DMS79 treated with DMSO at 0.1 percent for 48 hours (cell line): Measurements from ENCODE around the gene NMNAT2.

Experiments used
- DNase-seq: peaks from one replicate; lab custom pipeline; 2025; lab: John Stamatoyannopoulos, UW

The NMNAT2 gene

GRCh38 chr1:183212870-183213269 lies 205.3 kb downstream of the NMNAT2 start:
- DNase-seq: no peak

DNA sequence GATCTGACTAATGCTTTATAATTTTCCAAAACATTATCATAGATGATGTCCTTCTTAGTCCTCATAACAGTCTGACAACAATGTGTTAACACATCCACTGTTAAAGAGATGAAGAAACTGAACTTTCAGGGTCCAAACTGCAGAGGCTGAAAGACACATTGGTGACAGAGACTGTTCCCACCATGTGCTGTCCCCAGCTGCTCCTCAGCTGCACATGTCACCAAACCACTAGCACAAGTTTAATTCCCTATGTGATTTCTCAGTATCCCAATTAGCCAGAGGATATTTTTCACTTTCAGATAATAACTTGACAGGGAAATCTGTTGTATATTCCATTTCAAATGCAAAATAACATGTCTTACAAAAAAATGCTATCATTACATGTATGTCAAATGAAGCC lies 207.5 kb downstream of the NMNAT2 start:
- DNase-seq: no peak

DNA sequence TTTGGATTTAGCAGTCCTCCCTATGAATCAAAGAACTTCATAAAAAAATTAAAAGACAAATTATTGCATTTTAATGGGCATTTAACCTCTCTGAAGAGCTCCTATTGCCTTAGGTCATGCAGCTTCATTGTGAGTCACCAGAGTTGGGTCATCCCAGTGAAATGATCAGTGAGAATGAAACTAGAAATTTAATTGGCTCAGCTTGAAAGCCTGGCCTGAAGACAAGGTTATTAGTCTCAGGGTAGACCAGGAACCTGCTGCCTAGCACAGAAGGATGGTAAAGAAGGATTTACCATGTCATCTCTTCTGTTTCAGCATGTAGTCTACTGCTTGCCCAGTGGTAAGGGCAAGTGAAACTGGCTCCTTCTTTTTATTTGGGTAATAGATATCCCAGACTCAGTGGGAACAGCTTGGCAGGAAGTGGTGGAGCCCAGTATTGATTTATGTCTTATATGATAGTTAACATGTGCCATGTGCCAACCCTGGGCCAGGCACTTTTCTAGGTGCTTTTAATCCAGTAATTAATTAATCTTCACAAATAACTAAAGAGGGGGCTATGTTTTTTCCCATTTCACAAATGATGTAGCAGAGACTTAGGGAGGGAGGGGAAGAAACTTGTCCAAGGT lies 208.5 kb downstream of the NMNAT2 start:
- DNase-seq: no peak

GRCh38 chr1:183206538-183207122 lies 211.6 kb downstream of the NMNAT2 start:
- DNase-seq: no peak

GRCh38 chr1:183205196-183205781 lies 212.9 kb downstream of the NMNAT2 start:
- DNase-seq: no peak

GRCh38 chr1:183203094-183203493 lies 215.1 kb downstream of the NMNAT2 start:
- DNase-seq: no peak

DNA sequence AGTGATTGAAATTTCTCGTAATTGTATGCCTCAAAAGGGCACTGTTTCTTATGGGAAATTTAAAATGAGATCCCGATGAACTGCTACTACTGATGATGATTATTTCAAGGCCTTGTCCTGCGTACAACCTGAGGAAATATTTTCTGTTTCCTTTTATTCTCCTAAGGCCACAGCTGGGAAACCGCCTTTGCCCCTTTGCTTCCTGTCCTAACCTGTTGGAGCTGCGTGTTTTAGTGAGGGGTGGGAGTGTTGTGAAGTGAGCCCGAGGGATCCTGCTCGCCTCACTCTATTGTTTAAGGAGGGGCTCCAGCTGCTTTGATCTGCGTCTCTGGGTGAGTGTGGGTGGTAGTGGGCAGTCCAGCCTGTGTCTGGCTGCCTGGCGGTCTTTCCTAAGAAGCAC lies 217.7 kb downstream of the NMNAT2 start:
- no peak for DNase-seq

DNA sequence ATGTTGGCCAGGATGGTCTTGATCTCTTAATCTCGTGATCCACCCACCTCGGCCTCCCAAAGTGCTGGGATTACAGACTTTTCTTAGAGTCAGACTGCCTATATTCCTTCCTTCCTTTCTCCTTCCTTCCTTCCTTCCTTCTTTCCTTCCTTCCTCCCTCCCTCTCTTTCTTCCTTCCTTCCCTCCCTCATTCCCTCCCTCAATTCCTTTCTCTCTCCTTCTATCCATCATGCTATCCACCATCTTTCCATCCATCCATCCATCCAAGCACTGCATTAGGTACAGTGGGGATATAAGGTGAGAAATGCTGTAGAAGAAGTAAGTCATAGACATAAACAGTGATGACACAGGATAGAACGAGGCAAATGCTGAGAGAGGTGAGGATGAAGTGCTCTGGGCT lies 218.9 kb downstream of the NMNAT2 start:
- no peak for DNase-seq

DNA sequence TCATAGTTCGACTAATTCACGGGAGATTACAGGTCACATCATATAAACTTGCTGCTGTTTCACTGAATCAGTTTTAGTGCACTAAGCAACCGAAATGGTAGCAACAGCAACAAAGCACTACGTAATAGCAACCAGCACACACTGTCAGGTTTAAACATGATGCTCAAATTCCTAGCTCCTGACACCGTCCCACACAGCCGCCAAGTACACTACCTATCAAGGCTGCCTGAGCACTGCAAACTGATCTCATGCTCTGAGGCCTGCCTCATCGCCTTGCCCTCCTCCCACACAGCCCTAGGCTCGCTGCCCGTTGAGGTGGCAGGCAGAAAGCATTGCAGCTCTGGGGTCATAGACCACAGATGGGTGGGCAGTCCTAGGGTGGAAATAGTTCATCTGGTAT lies 219.7 kb downstream of the NMNAT2 start:
- DNase-seq: no peak
